Activated CD4-positive, alpha-beta T cell treated with anti-CD3 and anti-CD28 coated beads, Interleukin-2, amount 10 ng/mL, durations not matched to agents 7 days and 5 days (primary cell): ENCODE data around the gene SCAPER. TPM values are rescaled to one million over a fixed set of nuclear protein-coding genes. Genes with fewer than 3 reads are reported as not detected.
"Not testable (repeated sequence)": the region's sequence is repeated elsewhere in the genome, so short reads cannot be mapped to it uniquely, and the experiment has no call there.

Source experiments
- CTCF ChIA-PET: fragments of 350-600 bp; sonication (Branson Sonifier 250); formaldehyde crosslinking; loops from one replicate; lab custom pipeline; 2021; ENCODE audit warnings: antibody characterized with exemption; lab: Charles Lee
- POLR2A ChIA-PET: fragments of 350-600 bp; sonication (Branson Sonifier 250); formaldehyde crosslinking; loops from one replicate; lab custom pipeline; 2021; ENCODE audit warnings: antibody characterized with exemption; lab: Charles Lee
- DNase-seq: peaks from one replicate; pipeline ENCODE4 v3.0.0-alpha.2; 2020
- H3K27ac Mint-ChIP-seq: one replicate; pipeline ENCODE4 v1.8.0; 2021; ENCODE audit warnings: mild to moderate bottlenecking, moderate library complexity, mixed read lengths
- H3K27me3 Mint-ChIP-seq: one replicate; pipeline ENCODE4 v1.8.0; 2021; ENCODE audit warnings: mixed read lengths
- H3K36me3 Mint-ChIP-seq: one replicate; pipeline ENCODE4 v1.8.0; 2021; ENCODE audit warnings: low read depth, mixed read lengths
- H3K4me1 Mint-ChIP-seq: one replicate; pipeline ENCODE4 v1.8.0; 2021; ENCODE audit warnings: mixed read lengths
- H3K4me3 Mint-ChIP-seq: one replicate; pipeline ENCODE4 v1.8.0; 2021; ENCODE audit warnings: mild to moderate bottlenecking, moderate library complexity, mixed read lengths
- H3K9me3 Mint-ChIP-seq: one replicate; pipeline ENCODE4 v1.8.0; 2021; ENCODE audit warnings: mixed read lengths
- total RNA-seq, 2 experiments: library from RNA; stranded (reverse); gene quantifications; one replicate each; pipeline ENCODE4 v1.2.3, GENCODE V29; 2021

Gene SCAPER
- total RNA-seq, 2 experiments from 2014 or later: 28.1 to 28.6 TPM

DNA sequence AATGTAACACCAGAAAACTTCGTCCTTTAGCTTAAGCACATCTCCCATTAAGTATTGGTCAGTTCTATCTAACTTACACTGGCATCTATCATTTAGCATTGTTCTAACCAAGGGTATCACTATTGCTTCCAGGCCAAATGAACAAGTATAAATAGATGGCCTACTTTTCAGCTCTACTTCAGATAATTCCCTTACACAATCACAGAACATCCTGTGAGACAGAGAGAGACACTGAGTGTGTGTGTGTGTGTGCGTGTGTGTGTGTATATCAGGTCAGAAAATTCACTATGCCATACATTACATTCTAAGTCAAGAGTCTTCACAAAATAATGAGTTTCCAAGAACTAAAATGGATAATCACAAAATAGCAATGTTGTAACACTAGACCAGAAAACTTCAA, 39.1 kb downstream of the SCAPER start:
- Mint-ChIP-seq H3K9me3 (no peaks in the 10 kb centered on the region), H3K27me3 (no peaks in the 10 kb centered on the region), H3K27ac (no peak overlapping the region), H3K4me1 (peaks cover 21% of the 10 kb centered on the region), H3K4me3 (no peak overlapping the region), H3K36me3 (peaks cover 7% of the 10 kb centered on the region)
- ChIA-PET POLR2A (no interaction called here), CTCF (no interaction called here)
- DNase-seq: no peak

- Mint-ChIP-seq H3K4me1 (peaks cover 21% of the 10 kb centered on the region), H3K36me3 (peaks cover 7% of the 10 kb centered on the region), H3K9me3 (no peaks in the 10 kb centered on the region), H3K27ac (no peak overlapping the region), H3K27me3 (no peaks in the 10 kb centered on the region), H3K4me3 (no peak overlapping the region)
- DNase-seq: no peak
- ChIA-PET CTCF (no interaction called here), POLR2A (no interaction called here)
Measured at GRCh38 chr15:76865548-76865991, 39.6 kb downstream of the SCAPER start.

DNA sequence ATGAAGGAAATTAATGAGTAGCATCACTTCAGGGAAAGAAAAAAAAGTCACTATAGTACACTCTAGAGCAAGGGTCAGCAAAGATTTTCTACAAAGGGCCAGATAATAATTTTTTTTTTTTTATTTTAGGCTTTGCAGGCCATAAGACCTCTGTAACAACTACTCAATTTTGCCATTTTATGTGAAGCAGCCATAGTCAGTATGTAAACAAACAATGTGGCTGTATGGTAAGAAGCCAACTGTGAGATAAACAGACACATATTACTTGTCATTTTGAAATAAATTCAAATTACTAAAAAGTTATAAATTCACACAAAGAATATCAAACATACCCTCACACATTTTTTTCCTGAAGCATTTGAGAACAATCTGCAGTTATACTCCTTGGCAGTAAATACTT, 40.6 kb downstream of the SCAPER start:
- peaks cover 21% of the 10 kb centered on the region for H3K4me1 Mint-ChIP-seq

GRCh38 chr15:76863693-76864092, 41.4 kb downstream of the SCAPER start:
- no peaks in the 10 kb centered on the region for H3K27me3 Mint-ChIP-seq
- peaks cover 5% of the 10 kb centered on the region for H3K36me3 Mint-ChIP-seq
- H3K27ac Mint-ChIP-seq: no peak overlapping the region
- ChIA-PET CTCF (no interaction called here), POLR2A (no interaction called here)
- no peak for DNase-seq
- peaks cover 21% of the 10 kb centered on the region for H3K4me1 Mint-ChIP-seq
- no peak overlapping the region for H3K4me3 Mint-ChIP-seq
- no peaks in the 10 kb centered on the region for H3K9me3 Mint-ChIP-seq

More for the DNA sequence above, 40.6 kb downstream of the SCAPER start:
- POLR2A ChIA-PET: no interaction called here
- no peak for DNase-seq
- no peaks in the 10 kb centered on the region for H3K27me3 Mint-ChIP-seq
- H3K4me3 Mint-ChIP-seq: no peak overlapping the region
- H3K9me3 Mint-ChIP-seq: no peaks in the 10 kb centered on the region
- H3K27ac Mint-ChIP-seq: no peak overlapping the region
- CTCF ChIA-PET: no interaction called here
- peaks cover 5% of the 10 kb centered on the region for H3K36me3 Mint-ChIP-seq

GRCh38 chr15:76863123-76863522, 42.0 kb downstream of the SCAPER start:
- H3K36me3 Mint-ChIP-seq: peaks cover 5% of the 10 kb centered on the region
- ChIA-PET CTCF (no interaction called here), POLR2A (no interaction called here)
- H3K4me1 Mint-ChIP-seq: peaks cover 21% of the 10 kb centered on the region
- no peaks in the 10 kb centered on the region for H3K27me3 Mint-ChIP-seq
- no peak for DNase-seq
- H3K4me3 Mint-ChIP-seq: no peak overlapping the region
- H3K9me3 Mint-ChIP-seq: no peaks in the 10 kb centered on the region
- no peak overlapping the region for H3K27ac Mint-ChIP-seq

DNA sequence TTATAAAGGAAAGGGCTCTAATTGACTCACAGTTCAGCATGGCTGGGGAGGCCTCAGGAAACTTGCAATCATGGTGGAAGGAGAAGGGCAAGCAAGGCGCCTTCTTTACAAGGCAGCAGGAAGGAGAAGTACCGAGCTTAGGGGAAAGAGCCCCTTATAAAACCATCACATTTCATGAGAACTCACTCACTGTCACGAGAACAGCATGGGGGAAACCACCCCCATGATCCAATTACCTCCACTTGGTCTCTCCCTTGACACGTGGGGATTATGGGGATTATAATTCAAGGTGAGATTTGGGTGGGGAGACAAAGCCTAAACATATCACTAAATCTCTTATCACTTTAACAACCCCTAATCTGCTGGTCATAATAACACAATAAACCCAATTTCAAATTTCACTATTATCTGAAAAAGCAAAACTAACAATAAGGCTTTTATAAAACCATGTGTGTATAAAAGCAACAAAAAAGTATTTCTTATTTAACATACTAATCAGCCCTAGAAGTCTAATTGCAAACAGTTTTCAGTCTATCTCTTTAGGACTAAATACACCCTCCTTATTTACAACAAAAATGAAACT, 43.2 kb downstream of the SCAPER start:
- Mint-ChIP-seq H3K36me3 (peaks cover 5% of the 10 kb centered on the region), H3K27ac (no peak overlapping the region), H3K27me3 (no peaks in the 10 kb centered on the region), H3K9me3 (no peaks in the 10 kb centered on the region), H3K4me3 (no peak overlapping the region), H3K4me1 (peaks cover 21% of the 10 kb centered on the region)
- CTCF ChIA-PET: no interaction called here
- DNase-seq: no peak
- POLR2A ChIA-PET: no interaction called here

DNA sequence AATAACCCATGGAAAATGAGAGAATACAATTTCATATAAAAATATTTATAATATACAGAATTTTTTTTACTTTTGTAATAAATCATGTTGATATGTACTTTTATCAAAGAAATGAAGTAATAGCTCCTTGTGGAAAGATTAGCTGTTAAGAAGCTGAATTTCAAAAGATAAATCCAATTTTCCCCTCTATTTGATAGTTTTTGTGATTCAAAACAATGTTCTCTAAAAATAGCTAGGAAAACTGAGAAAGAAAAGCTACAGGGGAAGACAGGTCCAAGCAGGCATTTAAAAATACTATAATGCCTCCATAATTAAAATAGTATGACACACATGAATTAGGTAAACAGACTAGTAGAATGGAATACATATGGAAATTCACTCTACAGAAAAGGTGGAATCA, 44.9 kb downstream of the SCAPER start:
- ChIA-PET POLR2A (no interaction called here), CTCF (interaction anchor here (0.6 to 1.5 kb wide), 3 partner anchors 13 to 583 kb away, joined by 3 to 6 read pairs (median 3); no protein-coding TSS in a partner anchor)
- no peak overlapping the region for H3K4me3 Mint-ChIP-seq
- H3K9me3 Mint-ChIP-seq: no peaks in the 10 kb centered on the region
- peaks cover 14% of the 10 kb centered on the region for H3K36me3 Mint-ChIP-seq
- H3K27me3 Mint-ChIP-seq: no peaks in the 10 kb centered on the region
- no peak for DNase-seq
- no peak overlapping the region for H3K27ac Mint-ChIP-seq
- H3K4me1 Mint-ChIP-seq: peaks cover 10% of the 10 kb centered on the region

DNA sequence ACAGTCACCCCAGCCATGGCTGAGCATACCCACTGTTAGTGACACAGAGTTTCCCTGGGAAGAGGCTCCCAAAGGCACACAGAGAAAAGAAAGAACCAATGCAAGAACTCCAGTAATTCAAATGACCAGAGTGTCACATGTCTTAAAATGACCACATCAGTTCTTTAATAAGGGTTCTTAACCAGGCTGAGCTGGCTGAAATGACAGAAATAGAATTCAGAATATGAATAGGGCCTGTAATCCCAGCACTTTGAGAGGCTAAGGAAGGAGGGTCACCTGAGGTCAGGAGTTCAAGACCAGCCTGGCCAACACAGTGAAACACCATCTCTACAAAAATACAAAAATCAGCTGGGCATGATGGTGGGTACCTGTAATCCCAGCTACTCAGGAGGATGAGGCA, 54.8 kb downstream of the SCAPER start:
- DNase-seq, H3K27me3 Mint-ChIP-seq, H3K27ac Mint-ChIP-seq, POLR2A ChIA-PET, H3K4me3 Mint-ChIP-seq, H3K4me1 Mint-ChIP-seq: not testable (repeated sequence)
- Mint-ChIP-seq H3K9me3 (peaks cover 27% of the 10 kb centered on the region), H3K36me3 (peaks cover 60% of the 10 kb centered on the region)
- CTCF ChIA-PET: interaction anchor here (0.7 kb wide), 1 partner anchor 1078 kb away, joined by 3 read pairs; no protein-coding TSS in a partner anchor

GRCh38 chr15:76846782-76847181, 58.4 kb downstream of the SCAPER start:
- no peak for DNase-seq
- CTCF ChIA-PET: no interaction called here
- Mint-ChIP-seq H3K4me3 (no peak overlapping the region), H3K36me3 (peaks cover 28% of the 10 kb centered on the region), H3K4me1 (peaks cover 2% of the 10 kb centered on the region), H3K27ac (no peak overlapping the region), H3K27me3 (no peaks in the 10 kb centered on the region), H3K9me3 (peaks cover 9% of the 10 kb centered on the region)
- POLR2A ChIA-PET: no interaction called here

- Mint-ChIP-seq H3K27me3 (no peaks in the 10 kb centered on the region), H3K4me1 (peaks cover 2% of the 10 kb centered on the region), H3K27ac (no peak overlapping the region), H3K4me3 (no peak overlapping the region), H3K9me3 (no peaks in the 10 kb centered on the region), H3K36me3 (peaks cover 2% of the 10 kb centered on the region)
- no peak for DNase-seq
- POLR2A ChIA-PET: no interaction called here
- CTCF ChIA-PET: no interaction called here
Measured at GRCh38 chr15:76844096-76844495, 61.0 kb downstream of the SCAPER start.

DNA sequence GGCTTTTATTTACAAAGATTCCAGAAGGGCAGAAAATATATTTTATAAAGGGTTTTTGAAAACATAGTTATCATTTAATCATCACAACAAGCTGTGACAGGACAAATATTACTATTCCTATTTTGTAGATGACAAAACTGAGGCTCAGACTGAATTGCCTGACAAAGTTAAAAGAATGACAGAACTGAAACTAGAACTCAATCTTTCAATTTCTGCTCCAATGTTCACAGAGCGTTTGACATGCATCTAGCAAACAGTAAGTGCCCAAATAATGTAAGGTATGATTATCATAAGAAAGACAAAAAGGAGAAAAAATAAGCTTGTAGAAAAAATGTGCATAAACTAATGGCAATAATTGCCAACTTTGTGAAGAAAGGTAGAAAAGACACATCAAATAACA, 61.9 kb downstream of the SCAPER start:
- ChIA-PET CTCF (interaction anchor here (1.0 kb wide), 1 partner anchor 59 kb away, joined by 3 read pairs; no protein-coding TSS in a partner anchor), POLR2A (no interaction called here)

GRCh38 chr15:76840830-76841460, 64.2 kb downstream of the SCAPER start:
- peaks cover 9% of the 10 kb centered on the region for H3K36me3 Mint-ChIP-seq
- CTCF ChIA-PET: no interaction called here
- peak; percentile 8 for DNase-seq
- POLR2A ChIA-PET: interaction anchor here (0.7 kb wide), 1 partner anchor 8 kb away, joined by 5 read pairs; no protein-coding TSS in a partner anchor
- H3K9me3 Mint-ChIP-seq: peaks cover 12% of the 10 kb centered on the region
- H3K4me3 Mint-ChIP-seq: no peak overlapping the region
- H3K27me3 Mint-ChIP-seq: no peaks in the 10 kb centered on the region
- peaks cover 2% of the 10 kb centered on the region for H3K4me1 Mint-ChIP-seq
- H3K27ac Mint-ChIP-seq: no peak overlapping the region

More for the DNA sequence above, 61.9 kb downstream of the SCAPER start:
- Mint-ChIP-seq H3K9me3 (peaks cover 3% of the 10 kb centered on the region), H3K4me3 (no peak overlapping the region), H3K27me3 (no peaks in the 10 kb centered on the region), H3K36me3 (peaks cover 2% of the 10 kb centered on the region), H3K27ac (no peak overlapping the region), H3K4me1 (peaks cover 2% of the 10 kb centered on the region)
- DNase-seq: no peak

- no peak overlapping the region for H3K4me3 Mint-ChIP-seq
- no peak for DNase-seq
- CTCF ChIA-PET: no interaction called here
- POLR2A ChIA-PET: no interaction called here
- peaks cover 19% of the 10 kb centered on the region for H3K36me3 Mint-ChIP-seq
- no peaks in the 10 kb centered on the region for H3K27me3 Mint-ChIP-seq
- peaks cover 18% of the 10 kb centered on the region for H3K9me3 Mint-ChIP-seq
- no peak overlapping the region for H3K27ac Mint-ChIP-seq
- peaks cover 2% of the 10 kb centered on the region for H3K4me1 Mint-ChIP-seq
Measured at GRCh38 chr15:76839173-76839572, 66.0 kb downstream of the SCAPER start.
